RWPE2 (cell line): ENCODE results near the gene CDCA3.
"Not testable (repeated sequence)": the region's sequence is repeated elsewhere in the genome, so short reads cannot be mapped to it uniquely, and the experiment has no call there.

Source experiments
- ATAC-seq: fragments of 200-7000 bp; cut with Tn5 transposase; 3 replicates; pipeline ENCODE4 v1.9.1; 2021; ENCODE audit warnings: low read depth
- DNase-seq: peaks from one replicate; pipeline ENCODE4 v3.0.0-alpha.2; 2020; ENCODE audit warnings: low spot score
- H3K27ac ChIP-seq: fragments of 450-650 bp; 2 replicates; pipeline ENCODE4 v1.5.1; 2017; ENCODE audit warnings: mild to moderate bottlenecking; ENCODE audit not compliant: poor library complexity, severe bottlenecking
- H3K27me3 ChIP-seq: fragments of 250-450 bp; sonication (Bioruptor Pico); 2 replicates; pipeline ENCODE4 v1.5.1; 2021; ENCODE audit warnings: mild to moderate bottlenecking, moderate library complexity; ENCODE audit not compliant: insufficient read depth, poor library complexity, severe bottlenecking
- H3K36me3 ChIP-seq: fragments of 250-450 bp; sonication (Bioruptor Pico); 2 replicates; pipeline ENCODE4 v1.5.1; 2020; ENCODE audit warnings: low read depth, mild to moderate bottlenecking, moderate library complexity
- H3K4me1 ChIP-seq: fragments of 250-450 bp; sonication (Bioruptor Pico); 2 replicates; pipeline ENCODE4 v1.5.1; 2021; ENCODE audit warnings: mild to moderate bottlenecking, moderate library complexity; ENCODE audit not compliant: insufficient read depth, poor library complexity, severe bottlenecking
- H3K4me3 ChIP-seq: fragments of 250-450 bp; sonication (Bioruptor Pico); 2 replicates; pipeline ENCODE4 v1.5.1; 2021; ENCODE audit warnings: mild to moderate bottlenecking, moderate library complexity; ENCODE audit not compliant: severe bottlenecking
- H3K9me3 ChIP-seq: fragments of 250-450 bp; sonication (Bioruptor Pico); 2 replicates; pipeline ENCODE4 v1.5.1; 2021; ENCODE audit warnings: mild to moderate bottlenecking, moderate library complexity; ENCODE audit not compliant: severe bottlenecking
- TF ChIP-seq, protein P1 (sequence below): fragments of 450-650 bp; IDR thresholded peaks from one replicate; pipeline ENCODE4 v1.5.1; 2017; ENCODE audit warnings: mild to moderate bottlenecking, moderate library complexity; ENCODE audit not compliant: poor library complexity, severe bottlenecking

CDCA3 gene

DNA sequence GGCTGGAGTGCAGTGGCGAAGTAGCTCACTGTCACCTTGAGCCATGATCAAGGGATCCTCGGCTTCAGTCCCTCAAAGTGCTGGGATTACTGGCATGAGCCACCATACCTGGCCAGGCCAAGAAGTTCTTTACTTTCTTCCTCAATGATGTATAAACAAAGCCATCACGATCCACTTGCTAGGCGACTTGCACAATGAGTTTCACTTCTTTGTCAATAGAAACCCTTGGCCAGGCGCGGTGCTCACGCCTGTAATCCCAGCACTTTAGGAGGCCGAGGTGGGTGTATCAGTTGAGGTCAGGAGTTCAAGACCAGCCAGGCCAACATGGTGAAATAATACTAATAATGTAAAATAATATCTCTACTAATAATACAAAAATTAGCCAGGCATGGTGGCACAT is 36.4 kb upstream of the CDCA3 start:
- DNase-seq (no peak), ATAC-seq (no peak)
- Histone ChIP-seq H3K4me1 (peaks cover 3% of the 10 kb centered on the region), H3K9me3 (no peaks in the 10 kb centered on the region), H3K4me3 (no peak overlapping the region), H3K27ac (no peak overlapping the region), H3K27me3 (no peaks in the 10 kb centered on the region), H3K36me3 (no peaks in the 10 kb centered on the region)
- TF ChIP-seq, protein P1, sequence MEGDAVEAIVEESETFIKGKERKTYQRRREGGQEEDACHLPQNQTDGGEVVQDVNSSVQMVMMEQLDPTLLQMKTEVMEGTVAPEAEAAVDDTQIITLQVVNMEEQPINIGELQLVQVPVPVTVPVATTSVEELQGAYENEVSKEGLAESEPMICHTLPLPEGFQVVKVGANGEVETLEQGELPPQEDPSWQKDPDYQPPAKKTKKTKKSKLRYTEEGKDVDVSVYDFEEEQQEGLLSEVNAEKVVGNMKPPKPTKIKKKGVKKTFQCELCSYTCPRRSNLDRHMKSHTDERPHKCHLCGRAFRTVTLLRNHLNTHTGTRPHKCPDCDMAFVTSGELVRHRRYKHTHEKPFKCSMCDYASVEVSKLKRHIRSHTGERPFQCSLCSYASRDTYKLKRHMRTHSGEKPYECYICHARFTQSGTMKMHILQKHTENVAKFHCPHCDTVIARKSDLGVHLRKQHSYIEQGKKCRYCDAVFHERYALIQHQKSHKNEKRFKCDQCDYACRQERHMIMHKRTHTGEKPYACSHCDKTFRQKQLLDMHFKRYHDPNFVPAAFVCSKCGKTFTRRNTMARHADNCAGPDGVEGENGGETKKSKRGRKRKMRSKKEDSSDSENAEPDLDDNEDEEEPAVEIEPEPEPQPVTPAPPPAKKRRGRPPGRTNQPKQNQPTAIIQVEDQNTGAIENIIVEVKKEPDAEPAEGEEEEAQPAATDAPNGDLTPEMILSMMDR, result no peak

DNA sequence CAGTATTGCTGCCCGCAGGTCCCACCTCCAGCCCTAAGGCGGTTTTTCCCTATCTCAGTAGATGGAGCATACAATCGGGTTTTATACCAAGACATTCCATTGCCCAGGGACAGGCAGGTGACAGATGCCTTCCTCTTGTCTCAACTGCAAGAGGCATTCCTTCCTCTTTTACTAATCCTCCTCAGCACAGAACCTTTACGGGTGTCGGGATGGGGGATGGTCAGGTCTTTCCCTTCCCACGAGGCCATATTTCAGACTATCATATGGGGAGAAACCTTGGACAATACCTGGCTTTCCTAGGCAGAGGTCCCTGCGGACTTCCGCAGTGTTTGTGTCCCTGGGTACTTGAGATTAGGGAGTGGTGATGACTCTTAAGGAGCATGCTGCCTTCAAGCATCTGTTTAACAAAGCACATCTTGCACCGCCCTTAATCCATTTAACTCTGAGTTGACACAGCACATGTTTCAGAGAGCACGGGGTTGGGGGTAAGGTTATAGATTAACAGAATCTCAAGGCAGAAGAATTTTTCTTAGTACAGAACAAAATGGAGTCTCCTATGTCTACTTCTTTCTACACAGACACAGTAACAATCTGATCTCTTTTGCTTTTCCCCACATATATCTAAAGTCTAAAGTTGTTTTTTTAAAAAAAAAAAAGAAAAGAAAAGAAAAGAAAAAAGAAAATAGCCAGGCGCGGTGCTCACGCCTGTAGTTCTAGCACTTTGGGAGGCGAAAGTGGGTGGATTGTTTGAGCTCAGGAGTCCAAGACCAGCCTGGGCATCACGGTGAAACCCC is 35.3 kb upstream of the CDCA3 start:
- H3K27ac ChIP-seq, H3K27me3 ChIP-seq, H3K4me3 ChIP-seq, H3K9me3 ChIP-seq, DNase-seq, H3K4me1 ChIP-seq, H3K36me3 ChIP-seq, ATAC-seq: not testable (repeated sequence)

DNA sequence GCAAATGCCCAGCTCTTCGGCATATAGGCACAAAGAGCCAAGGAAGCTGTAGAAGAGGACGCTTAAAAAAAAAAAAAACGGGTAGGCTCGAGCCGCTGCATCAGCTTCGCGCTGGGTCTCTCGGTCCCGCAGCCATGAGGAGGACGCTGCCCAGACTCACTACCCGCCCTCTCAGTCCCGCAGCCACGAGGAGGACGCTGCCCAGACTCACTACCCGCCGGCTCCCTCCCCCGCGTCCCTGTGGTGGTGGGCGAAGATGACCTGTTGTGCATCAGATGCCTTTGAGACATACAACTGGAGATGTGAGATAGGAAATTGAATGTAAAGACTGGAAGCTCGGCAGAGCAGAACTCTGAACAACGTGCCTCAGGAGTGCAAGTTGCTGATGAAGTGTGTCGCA is 33.5 kb upstream of the CDCA3 start:
- no peak for DNase-seq
- Histone ChIP-seq H3K4me1 (no peaks in the 10 kb centered on the region), H3K9me3 (no peaks in the 10 kb centered on the region), H3K27ac (no peak overlapping the region), H3K36me3 (no peaks in the 10 kb centered on the region), H3K4me3 (no peak overlapping the region), H3K27me3 (no peaks in the 10 kb centered on the region)
- TF ChIP-seq, protein P1, result no peak
- ATAC-seq, result no peak

GRCh38 chr12:6883683-6884082 is 32.6 kb upstream of the CDCA3 start:
- Histone ChIP-seq H3K27ac (no peak overlapping the region), H3K9me3 (no peaks in the 10 kb centered on the region), H3K36me3 (no peaks in the 10 kb centered on the region), H3K4me1 (no peaks in the 10 kb centered on the region), H3K27me3 (no peaks in the 10 kb centered on the region), H3K4me3 (no peak overlapping the region)
- TF ChIP-seq, protein P1, result no peak
- DNase-seq, result no peak
- no peak for ATAC-seq

DNA sequence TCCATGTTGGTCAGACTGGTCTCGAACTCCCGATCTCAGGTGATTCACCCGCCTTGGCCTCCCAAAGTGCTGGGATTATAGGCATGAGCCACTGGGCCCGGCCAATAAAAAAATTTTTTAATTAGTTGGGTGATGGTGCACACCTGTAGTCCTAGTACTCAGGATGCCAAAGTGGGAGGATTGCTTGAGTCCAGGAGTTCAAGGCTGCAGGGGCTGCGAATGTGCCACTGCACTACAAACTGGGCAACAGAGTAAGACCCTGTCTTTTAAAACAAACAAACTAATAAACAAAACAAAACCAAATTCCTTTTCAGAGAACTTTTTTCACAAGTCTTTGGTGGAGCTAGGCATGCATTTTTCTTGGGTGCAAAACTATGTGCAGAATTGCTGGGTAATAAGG is 32.2 kb upstream of the CDCA3 start:
- H3K27me3 ChIP-seq, result no peaks in the 10 kb centered on the region
- DNase-seq, result no peak
- H3K4me1 ChIP-seq, result no peaks in the 10 kb centered on the region
- TF ChIP-seq, protein P1, result no peak
- ATAC-seq, result no peak
- no peak overlapping the region for H3K27ac ChIP-seq
- H3K36me3 ChIP-seq, result no peaks in the 10 kb centered on the region
- H3K4me3 ChIP-seq, result no peak overlapping the region
- no peaks in the 10 kb centered on the region for H3K9me3 ChIP-seq

DNA sequence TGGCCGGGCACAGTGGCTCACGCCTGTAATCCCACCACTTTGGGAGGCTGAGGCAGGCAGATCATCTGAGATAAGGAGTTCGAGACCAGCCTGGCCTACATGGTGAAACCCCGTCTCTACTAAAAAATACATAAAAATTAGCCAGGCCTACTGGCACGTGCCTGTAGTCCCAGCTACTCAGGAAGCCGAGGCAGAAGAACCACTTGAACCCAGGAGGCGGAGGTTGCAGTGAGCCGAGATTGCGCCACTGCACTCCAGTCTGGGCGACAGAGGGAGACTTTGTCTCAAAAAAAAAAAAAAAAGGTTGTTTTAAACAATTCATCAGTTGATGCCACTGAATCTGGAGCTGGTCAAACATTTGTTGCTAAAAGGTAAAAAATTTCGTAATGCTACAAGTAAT is 28.7 kb upstream of the CDCA3 start:
- not testable (repeated sequence) for ATAC-seq, H3K4me1 ChIP-seq, H3K36me3 ChIP-seq, H3K4me3 ChIP-seq, H3K27me3 ChIP-seq, DNase-seq, H3K27ac ChIP-seq, H3K9me3 ChIP-seq

GRCh38 chr12:6874015-6874368 is 22.9 kb upstream of the CDCA3 start:
- peaks cover 21% of the 10 kb centered on the region for H3K36me3 ChIP-seq
- not testable (repeated sequence) for ATAC-seq, H3K27me3 ChIP-seq, H3K4me1 ChIP-seq, H3K9me3 ChIP-seq, DNase-seq
- H3K27ac ChIP-seq, result peak overlapping the region; percentile 88
- H3K4me3 ChIP-seq, result peak overlapping the region; percentile 49
